NB4 (cell line): Measurements from ENCODE around the gene RUNX3.
A peak's percentile ranks its signal among the peaks of the same experiment; 100 is the strongest.

Experiments
- DNase-seq: peaks from one replicate; pipeline ENCODE4 v3.0.0; 2010; ENCODE audit warnings: low read depth
- H3K4me3 ChIP-seq: one replicate; pipeline ENCODE4 v1.5.1; 2011; ENCODE audit warnings: mild to moderate bottlenecking, low read depth, low read length, moderate library complexity
- CTCF ChIP-seq: IDR thresholded peaks from one replicate; pipeline ENCODE4 v1.5.1; 2012; ENCODE audit warnings: low read depth, low read length
- MYC ChIP-seq: IDR thresholded peaks from 2 replicates; pipeline ENCODE4 v1.6.1; 2011; ENCODE audit warnings: low read depth, low read length
- POLR2A ChIP-seq: IDR thresholded peaks from 2 replicates; pipeline ENCODE4 v1.6.1; 2011; ENCODE audit warnings: mild to moderate bottlenecking; ENCODE audit not compliant: insufficient read length; ENCODE audit errors: extremely low read depth
- TF ChIP-seq, protein P1 (sequence below): IDR thresholded peaks from 2 replicates; pipeline ENCODE4 v1.6.1; 2011; ENCODE audit warnings: low read depth, low read length

Gene RUNX3

DNA sequence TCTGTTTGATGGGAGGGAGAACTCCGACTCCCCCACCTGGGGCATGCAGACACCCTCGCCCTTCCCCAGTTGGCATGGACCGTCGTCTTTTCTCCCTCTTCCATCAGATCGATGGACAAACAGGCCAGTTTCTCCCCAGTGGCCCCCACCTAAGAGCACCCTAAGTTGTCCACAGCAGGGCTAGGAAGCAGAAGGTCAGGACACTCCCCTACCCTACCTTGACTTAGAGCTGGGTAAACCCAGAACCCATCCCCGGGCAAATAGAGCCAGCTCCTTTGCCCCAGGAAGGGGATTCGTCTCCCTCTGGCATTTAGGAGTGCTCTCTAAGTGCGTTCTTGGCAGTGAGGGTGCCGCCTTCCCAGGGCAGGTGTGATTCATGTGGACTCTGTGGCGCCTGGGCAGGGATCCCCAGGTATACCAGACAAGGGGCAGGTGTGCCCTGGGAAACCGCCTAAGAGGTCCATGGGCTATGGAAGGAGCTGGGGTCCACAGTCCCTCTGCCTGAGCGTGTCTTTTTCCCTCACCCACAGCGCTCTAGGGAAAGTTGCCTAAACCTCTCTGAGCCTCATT is 2.7 kb upstream of the RUNX3 start:
- 0 out of 2 replicates have a peak, but pooled peaks have one; percentile 3 for TF ChIP-seq MYC
- TF ChIP-seq, protein P1, sequence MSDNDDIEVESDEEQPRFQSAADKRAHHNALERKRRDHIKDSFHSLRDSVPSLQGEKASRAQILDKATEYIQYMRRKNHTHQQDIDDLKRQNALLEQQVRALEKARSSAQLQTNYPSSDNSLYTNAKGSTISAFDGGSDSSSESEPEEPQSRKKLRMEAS, result no peak
- no peak for DNase-seq
- H3K4me3 ChIP-seq, result no peak overlapping the region

GRCh38 chr1:24932284-24932683 is 2.2 kb upstream of the RUNX3 start:
- H3K4me3 ChIP-seq, result no peak overlapping the region
- peak; percentile 72 for DNase-seq
- TF ChIP-seq POLR2A, result no peak
- peak; percentile 12; the same call in 1 of the 2 replicates for TF ChIP-seq MYC
- TF ChIP-seq CTCF, result peak; percentile 31
- TF ChIP-seq, protein P1, result 0 out of 2 replicates have a peak, but pooled peaks have one; percentile 4

DNA sequence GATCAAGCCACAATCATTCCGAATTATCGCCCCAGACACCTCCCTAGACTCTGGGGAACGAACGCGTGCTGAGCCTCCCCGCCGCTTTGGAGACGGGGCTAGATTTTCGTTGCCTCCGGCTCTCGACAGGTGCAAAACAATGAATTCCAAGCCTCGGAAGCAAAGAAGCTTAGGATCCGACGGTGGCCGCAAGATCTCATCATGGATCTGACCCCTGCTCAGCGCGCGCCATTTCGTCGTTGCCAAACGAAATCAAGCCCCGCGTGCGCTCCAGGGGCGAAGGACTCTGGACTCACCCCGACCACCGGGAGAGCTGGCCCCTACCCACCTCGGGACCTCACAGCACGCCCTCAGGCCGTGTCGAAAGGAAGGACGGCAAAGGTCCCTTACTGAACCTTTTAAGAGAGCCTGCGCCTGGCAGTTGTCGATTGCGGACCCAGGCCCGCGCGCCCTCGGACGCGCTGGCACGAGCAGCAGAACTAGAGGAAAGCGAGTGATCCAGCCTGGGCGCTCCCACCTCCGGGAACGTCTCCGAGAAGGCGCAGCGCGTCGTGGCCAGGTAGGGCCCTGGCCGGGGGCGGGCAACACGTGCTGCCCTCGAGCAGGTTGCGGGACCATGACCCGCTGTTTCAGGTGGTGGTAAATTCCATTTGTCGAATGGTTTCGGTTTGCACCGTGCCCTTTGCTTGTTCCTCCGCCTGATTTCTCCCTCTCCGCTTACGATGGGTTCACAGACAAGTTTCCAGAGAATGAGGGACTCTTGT is 1.6 kb upstream of the RUNX3 start:
- TF ChIP-seq CTCF, result no peak
- no peak for TF ChIP-seq MYC
- TF ChIP-seq, protein P1, result no peak
- no peak for TF ChIP-seq POLR2A
- no peak for DNase-seq

DNA sequence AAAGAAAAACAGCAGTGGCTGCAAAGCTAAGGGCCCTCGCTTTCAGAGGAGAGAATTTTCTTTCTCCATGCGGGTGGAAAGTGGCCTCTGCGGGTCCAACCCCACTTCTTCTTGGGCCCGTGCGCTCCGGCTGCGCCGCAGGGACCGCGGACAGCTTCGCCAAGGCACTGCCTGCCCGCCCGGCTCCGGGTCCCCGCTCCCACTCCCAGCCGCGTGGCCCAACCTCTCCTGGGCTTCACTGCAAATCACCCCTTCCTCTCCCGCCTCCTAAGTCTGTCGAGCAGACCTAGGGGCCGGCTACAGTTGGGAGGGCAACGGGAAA is 1.0 kb upstream of the RUNX3 start:
- DNase-seq, result no peak
- no peak for TF ChIP-seq POLR2A
- TF ChIP-seq MYC, result no peak
- TF ChIP-seq, protein P1, result no peak
- no peak for TF ChIP-seq CTCF
- no peak overlapping the region for H3K4me3 ChIP-seq

More for the DNA sequence above, 1.6 kb upstream of the RUNX3 start:
- no peak overlapping the region for H3K4me3 ChIP-seq

- peak overlapping the region; percentile 80 for H3K4me3 ChIP-seq
- TF ChIP-seq CTCF, result no peak
- TF ChIP-seq POLR2A, result no peak
These were observed 447 bp downstream of the RUNX3 start for GRCh38 chr1:24929398-24930259.

More at GRCh38 chr1:24929398-24930259, 447 bp downstream of the RUNX3 start:
- DNase-seq, result peak; percentile 73
